Uterus (tissue), 2 donors: ENCODE results near the gene CD2AP.

Source experiments
- CTCF ChIP-seq, 4 experiments: fragments of 200-600 bp in 2 of 4; fragments of 450-650 bp in 2 of 4; sonication (generic) in 2 of 4; IDR thresholded peaks; one replicate each; pipeline ENCODE4 v1.5.1; 2016 to 2019; ENCODE audit warnings: antibody characterized with exemption in 4 of 4, mild to moderate bottlenecking in 2 of 4, moderate library complexity in 1 of 4
- POLR2A ChIP-seq, 2 donors: fragments of 450-650 bp; IDR thresholded peaks; one replicate each; pipeline ENCODE4 v1.6.1; 2016; ENCODE audit warnings: antibody characterized with exemption in 2 of 2, mild to moderate bottlenecking in 1 of 2, moderate library complexity in 1 of 2

- no peak for TF ChIP-seq CTCF (IDR thresholded peaks at IDR 0.05)
- TF ChIP-seq POLR2A (IDR thresholded peaks at IDR 0.05) = no peak
These were observed 192.3 kb downstream of the CD2AP start for GRCh38 chr6:47669684-47670513.
